Measurements from ENCODE around the gene CSAG2. TPM values are rescaled to one million over a fixed set of nuclear protein-coding genes. Genes with fewer than 3 reads are reported as not detected.
"Not testable (repeated sequence)": the region's sequence is repeated elsewhere in the genome, so short reads cannot be mapped to it uniquely, and the experiment has no call there.

The CSAG2 gene
- polyA plus RNA-seq, 1 of the 3 experiments (the other 2 are of a cell fraction), result not detected

DNA sequence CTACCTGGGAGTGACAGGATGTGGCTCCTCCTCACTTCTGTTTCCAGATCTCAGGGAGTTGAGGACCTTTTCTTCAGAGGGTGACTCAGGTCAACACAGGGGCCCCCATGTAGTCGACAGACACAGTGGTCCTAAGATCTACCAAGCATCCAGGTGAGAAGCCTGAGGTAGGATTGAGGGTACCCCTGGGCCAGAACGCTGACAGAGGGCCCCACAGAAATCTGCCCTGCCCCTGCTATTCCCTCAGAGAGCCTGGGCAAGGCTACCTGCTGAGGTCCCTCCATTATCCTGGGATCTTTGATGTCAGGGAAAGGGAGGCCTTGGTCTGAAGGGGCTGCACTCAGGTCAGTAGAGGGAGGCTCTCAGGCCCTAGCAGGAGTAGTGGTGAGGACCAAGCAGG lies 26.0 kb upstream of the CSAG2 start (continued):
- TF ChIP-seq, protein P1, sequence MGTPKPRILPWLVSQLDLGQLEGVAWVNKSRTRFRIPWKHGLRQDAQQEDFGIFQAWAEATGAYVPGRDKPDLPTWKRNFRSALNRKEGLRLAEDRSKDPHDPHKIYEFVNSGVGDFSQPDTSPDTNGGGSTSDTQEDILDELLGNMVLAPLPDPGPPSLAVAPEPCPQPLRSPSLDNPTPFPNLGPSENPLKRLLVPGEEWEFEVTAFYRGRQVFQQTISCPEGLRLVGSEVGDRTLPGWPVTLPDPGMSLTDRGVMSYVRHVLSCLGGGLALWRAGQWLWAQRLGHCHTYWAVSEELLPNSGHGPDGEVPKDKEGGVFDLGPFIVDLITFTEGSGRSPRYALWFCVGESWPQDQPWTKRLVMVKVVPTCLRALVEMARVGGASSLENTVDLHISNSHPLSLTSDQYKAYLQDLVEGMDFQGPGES (IDR thresholded peaks at IDR 0.05; ENCODE audit: low read depth, low read length), result no peak
- TF ChIP-seq, protein P2, sequence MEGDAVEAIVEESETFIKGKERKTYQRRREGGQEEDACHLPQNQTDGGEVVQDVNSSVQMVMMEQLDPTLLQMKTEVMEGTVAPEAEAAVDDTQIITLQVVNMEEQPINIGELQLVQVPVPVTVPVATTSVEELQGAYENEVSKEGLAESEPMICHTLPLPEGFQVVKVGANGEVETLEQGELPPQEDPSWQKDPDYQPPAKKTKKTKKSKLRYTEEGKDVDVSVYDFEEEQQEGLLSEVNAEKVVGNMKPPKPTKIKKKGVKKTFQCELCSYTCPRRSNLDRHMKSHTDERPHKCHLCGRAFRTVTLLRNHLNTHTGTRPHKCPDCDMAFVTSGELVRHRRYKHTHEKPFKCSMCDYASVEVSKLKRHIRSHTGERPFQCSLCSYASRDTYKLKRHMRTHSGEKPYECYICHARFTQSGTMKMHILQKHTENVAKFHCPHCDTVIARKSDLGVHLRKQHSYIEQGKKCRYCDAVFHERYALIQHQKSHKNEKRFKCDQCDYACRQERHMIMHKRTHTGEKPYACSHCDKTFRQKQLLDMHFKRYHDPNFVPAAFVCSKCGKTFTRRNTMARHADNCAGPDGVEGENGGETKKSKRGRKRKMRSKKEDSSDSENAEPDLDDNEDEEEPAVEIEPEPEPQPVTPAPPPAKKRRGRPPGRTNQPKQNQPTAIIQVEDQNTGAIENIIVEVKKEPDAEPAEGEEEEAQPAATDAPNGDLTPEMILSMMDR (IDR thresholded peaks at IDR 0.05), result no peak
- no peak for TF ChIP-seq TAF1 (IDR thresholded peaks at IDR 0.05; ENCODE audit: borderline replicate concordance, low read depth, low read length)

DNA sequence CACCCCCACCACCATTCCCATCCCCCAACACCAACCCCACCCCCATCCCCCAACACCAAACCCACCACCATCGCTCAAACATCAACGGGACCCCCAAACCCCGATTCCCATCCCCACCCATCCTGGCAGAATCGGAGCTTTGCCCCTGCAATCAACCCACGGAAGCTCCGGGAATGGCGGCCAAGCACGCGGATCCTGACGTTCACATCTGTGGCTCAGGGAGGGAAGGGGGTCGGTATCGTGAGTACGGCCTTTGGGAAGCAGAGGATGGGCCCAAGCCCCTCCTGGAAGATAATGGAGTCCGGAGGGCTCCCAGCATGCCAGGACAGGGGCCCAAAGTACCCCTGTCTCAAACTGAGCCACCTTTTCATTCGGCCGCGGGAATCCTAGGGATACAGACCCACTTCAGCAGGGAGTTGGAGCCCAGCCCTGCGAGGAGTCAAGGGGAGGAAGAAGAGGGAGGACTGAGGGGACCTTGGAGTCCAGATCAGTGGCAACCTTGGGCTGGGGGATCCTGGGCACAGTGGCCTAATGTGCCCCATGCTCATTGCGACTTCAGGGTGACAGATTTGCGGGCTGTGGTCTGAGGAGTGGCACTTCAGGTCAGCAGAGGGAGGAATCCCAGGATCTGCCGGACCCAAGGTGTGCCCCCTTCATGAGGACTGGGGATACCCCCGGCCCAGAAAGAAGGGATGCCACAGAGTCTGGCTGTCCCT lies 25.2 kb upstream of the CSAG2 start:
- Histone ChIP-seq H3K4me3 (ENCODE audit: low read depth in 2 of 2, low read length in 1 of 2) (peak overlapping the region; percentile 60 to 73), H3K9ac (peak overlapping the region; percentile 82), H3K4me2 (peak overlapping the region; percentile 79), H3K79me2 (ENCODE audit: insufficient read depth) (peaks cover 52% of the 10 kb centered on the region)
- H3K36me3 ChIP-seq (replicated peaks in 1 of 2; ENCODE audit: control insufficient read depth in 1 of 2, insufficient read depth in 2 of 2, low read length in 1 of 2); H3K27me3 ChIP-seq (ENCODE audit: insufficient read depth); H4K20me1 ChIP-seq (ENCODE audit: insufficient read depth); POLR2A ChIA-PET; H3K9me2 ChIP-seq; H3F3A ChIP-seq (replicated peaks; ENCODE audit: insufficient read depth); H3K27ac ChIP-seq (ENCODE audit: low read depth in 2 of 2, low read length in 1 of 2); CTCF ChIA-PET; H2AFZ ChIP-seq (ENCODE audit: low read depth); H3K4me1 ChIP-seq (ENCODE audit: control insufficient read depth in 1 of 2, insufficient read depth in 2 of 2, low read depth in 1 of 2, low read length in 1 of 2); H3K9me3 ChIP-seq: not testable (repeated sequence)
- DNase-seq, result peak; percentile 17
- WGBS (ENCODE audit: low lambda C conversion rate), result 41% methylated on average over 21 of the region's 22 CpGs

GRCh38 chrX:152733261-152733975 lies 24.3 kb upstream of the CSAG2 start, which contains the start of the genes CSAG1 and MAGEA12:
Gene CSAG1, minus strand, starts transcription at chrX:152733721. Its CDS starts 1,261 bp downstream, at chrX:152732460.
Gene MAGEA12, plus strand, starts transcription at chrX:152733757. Its CDS starts 2,405 bp downstream, at chrX:152736162.
- POLR2A ChIA-PET, result no interaction called here
- H3K36me3 ChIP-seq (replicated peaks in 1 of 2; ENCODE audit: control insufficient read depth in 1 of 2, insufficient read depth in 2 of 2, low read length in 1 of 2), result peaks cover 2 to 4% of the 10 kb centered on the region in 2 experiments
- WGBS (ENCODE audit: low lambda C conversion rate), result 11% methylated on average over 4 of the region's 21 CpGs
- peak within 1 kb of the TSS; percentile 82 for H3K9ac ChIP-seq
- peaks cover 0 to 6% of the 10 kb centered on the region in 2 experiments; a peak in 1 of 4 replicates for H3K4me1 ChIP-seq (ENCODE audit: control insufficient read depth in 1 of 2, insufficient read depth in 2 of 2, low read depth in 1 of 2, low read length in 1 of 2)
- CTCF ChIA-PET, result no interaction called here
- H3K27ac ChIP-seq (ENCODE audit: low read depth in 2 of 2, low read length in 1 of 2), result no peak within 1 kb of the TSS
- DNase-seq, result peak; percentile 81
- H3K9me2 ChIP-seq, result no peaks in the 10 kb centered on the region
- H3F3A ChIP-seq (replicated peaks; ENCODE audit: insufficient read depth), result no peaks in the 10 kb centered on the region
- H4K20me1 ChIP-seq (ENCODE audit: insufficient read depth), result no peaks in the 10 kb centered on the region
- H3K4me2 ChIP-seq, result peak within 1 kb of the TSS; percentile 79
- H3K27me3 ChIP-seq (ENCODE audit: insufficient read depth), result no peaks in the 10 kb centered on the region
- H3K79me2 ChIP-seq (ENCODE audit: insufficient read depth), result peaks cover 55% of the 10 kb centered on the region
- peak within 1 kb of the TSS; percentile 64 to 73 for H3K4me3 ChIP-seq (ENCODE audit: low read depth in 2 of 2, low read length in 1 of 2)
- H2AFZ ChIP-seq (ENCODE audit: low read depth), result no peak within 1 kb of the TSS
- no peaks in the 10 kb centered on the region for H3K9me3 ChIP-seq
- TF ChIP-seq FOXM1 (IDR thresholded peaks at IDR 0.05; ENCODE audit: low read depth), result no peak
- TF ChIP-seq MXI1 (IDR thresholded peaks at IDR 0.05; ENCODE audit: low read depth, low read length), result 0 out of 2 replicates have a peak, but pooled peaks have one; percentile 20
- TF ChIP-seq MEF2A (IDR thresholded peaks at IDR 0.05; ENCODE audit: borderline replicate concordance, low read depth), result no peak
- TF ChIP-seq TEAD4 (IDR thresholded peaks at IDR 0.05; ENCODE audit: borderline replicate concordance, insufficient read depth), result no peak
- no peak for TF ChIP-seq RCOR1 (IDR thresholded peaks at IDR 0.05; ENCODE audit: low read length)
- TF ChIP-seq YY1 (IDR thresholded peaks at IDR 0.05; ENCODE audit: low read depth), result no peak
- TF ChIP-seq FOSL2 (IDR thresholded peaks at IDR 0.05; ENCODE audit: borderline replicate concordance, low read depth), result no peak
- TF ChIP-seq JUND (IDR thresholded peaks at IDR 0.05), result 0 out of 2 replicates have a peak, but pooled peaks have one; percentile 12
- no peak for TF ChIP-seq RXRA (IDR thresholded peaks at IDR 0.05; ENCODE audit: borderline replicate concordance, low read depth)
- peak; percentile 91 for TF ChIP-seq USF1 (IDR thresholded peaks at IDR 0.05; ENCODE audit: borderline replicate concordance, low read depth)
- peak; percentile 59; the same call in 1 of the 2 replicates for TF ChIP-seq SIN3A (IDR thresholded peaks at IDR 0.05; ENCODE audit: borderline replicate concordance, low read depth, low read length)
- no peak for TF ChIP-seq EP300 (IDR thresholded peaks at IDR 0.05; ENCODE audit: borderline replicate concordance in 1 of 2, low read depth in 1 of 2, low read length in 1 of 2)
- TF ChIP-seq RFX5 (IDR thresholded peaks at IDR 0.05; ENCODE audit: low read length), result no peak
- TF ChIP-seq TAF1 (IDR thresholded peaks at IDR 0.05; ENCODE audit: borderline replicate concordance, low read depth, low read length), result peak; percentile 40; the same call in 1 of the 2 replicates
- TF ChIP-seq MAX (IDR thresholded peaks at IDR 0.05; ENCODE audit: low read depth), result no peak
- TF ChIP-seq NRF1 (IDR thresholded peaks at IDR 0.05; ENCODE audit: low read depth, low read length), result peak; percentile 54; the same call in 1 of the 2 replicates
- no peak for TF ChIP-seq TCF12 (IDR thresholded peaks at IDR 0.05)
- TF ChIP-seq GATA2 (CRISPR knock-in tag; IDR thresholded peaks at IDR 0.05), result no peak
- no peak for TF ChIP-seq SMC3 (IDR thresholded peaks at IDR 0.05; ENCODE audit: low read depth, low read length)
- no peak for TF ChIP-seq FOXJ3 (CRISPR knock-in tag; IDR thresholded peaks at IDR 0.05)
